ENCODE results near the gene TRMT44.
"Not testable (repeated sequence)": the region's sequence is repeated elsewhere in the genome, so short reads cannot be mapped to it uniquely, and the experiment has no call there.

TRMT44 gene

GRCh38 chr4:8440492-8441311 is at the start of gene TRMT44, which contains the start of gene ACOX3:
Gene TRMT44 (plus strand): TSS chr4:8440777. CDS start chr4:8440823, 46 bp downstream.
Gene ACOX3 (minus strand): TSS chr4:8440723. CDS start chr4:8416521, 24,202 bp downstream.
- peak; percentile 50 to 54 for DNase-seq

GRCh38 chr4:8391071-8391470 is 49.5 kb upstream of the TRMT44 start:
- no peak for DNase-seq

- no peak for DNase-seq
Measured at GRCh38 chr4:8391972-8392371, 48.6 kb upstream of the TRMT44 start.

- DNase-seq, result no peak
Measured at GRCh38 chr4:8392591-8393190, 47.9 kb upstream of the TRMT44 start.

GRCh38 chr4:8393593-8394038 is 47.0 kb upstream of the TRMT44 start:
- DNase-seq, result no peak

- no peak for DNase-seq
Measured at GRCh38 chr4:8394061-8394519, 46.5 kb upstream of the TRMT44 start.

- no peak for DNase-seq
Measured at GRCh38 chr4:8394806-8395205, 45.8 kb upstream of the TRMT44 start.

GRCh38 chr4:8395504-8396296 is 44.9 kb upstream of the TRMT44 start:
- no peak for DNase-seq

GRCh38 chr4:8396762-8397406 is 43.7 kb upstream of the TRMT44 start:
- no peak for DNase-seq

GRCh38 chr4:8398347-8398746 is 42.2 kb upstream of the TRMT44 start:
- DNase-seq, result no peak

GRCh38 chr4:8399298-8399697 is 41.3 kb upstream of the TRMT44 start:
- no peak for DNase-seq

GRCh38 chr4:8400632-8401325 is 39.8 kb upstream of the TRMT44 start:
- DNase-seq, result no peak

- DNase-seq, result no peak
Measured at GRCh38 chr4:8401665-8402064, 38.9 kb upstream of the TRMT44 start.

- no peak for DNase-seq
Measured at GRCh38 chr4:8402181-8402597, 38.4 kb upstream of the TRMT44 start.

- DNase-seq, result no peak
Measured at GRCh38 chr4:8402640-8403039, 37.9 kb upstream of the TRMT44 start.

GRCh38 chr4:8403173-8403753 is 37.3 kb upstream of the TRMT44 start:
- peak; percentile 14 to 25 for DNase-seq

GRCh38 chr4:8403976-8404375 is 36.6 kb upstream of the TRMT44 start:
- DNase-seq, result no peak

GRCh38 chr4:8404791-8405515 is 35.6 kb upstream of the TRMT44 start:
- DNase-seq, result no peak

- DNase-seq, result no peak
Measured at GRCh38 chr4:8405516-8405875, 35.1 kb upstream of the TRMT44 start.

- not testable (repeated sequence) for DNase-seq
Measured at GRCh38 chr4:8406887-8407286, 33.7 kb upstream of the TRMT44 start.

GRCh38 chr4:8407316-8407715 is 33.3 kb upstream of the TRMT44 start:
- no peak for DNase-seq
